A673 (cell line): ENCODE measurements around the gene CCDC87. TPM values are rescaled to one million over a fixed set of nuclear protein-coding genes. Genes with fewer than 3 reads are reported as not detected.

Experiments
- BruUV-seq: library from RNA; stranded (reverse); fragments of 400-500 nt; replicated peaks from 2 replicates; lab custom pipeline; 2021; lab: Mats Ljungman, UMichigan
- CTCF ChIA-PET: fragments of 300-600 bp; sonication (Branson Sonifier 250); formaldehyde crosslinking; loops from one replicate; lab custom pipeline; 2022; ENCODE audit warnings: antibody characterized with exemption; lab: Charles Lee
- POLR2A ChIA-PET: fragments of 300-600 bp; sonication (Branson Sonifier 250); formaldehyde crosslinking; loops from one replicate; lab custom pipeline; 2022; ENCODE audit warnings: antibody characterized with exemption; ENCODE audit not compliant: low non-redundant PET; lab: Charles Lee
- DNase-seq: peaks from one replicate; pipeline ENCODE4 v3.0.0-alpha.2; 2015; ENCODE audit warnings: low spot score
- H3K27ac ChIP-seq: fragments of 200-600 bp; sonication (generic); 2 replicates; pipeline ENCODE4 v1.5.1; 2016; ENCODE audit warnings: mixed run types, low read depth, mild to moderate bottlenecking, mixed read lengths, antibody characterized with exemption, low read length; ENCODE audit not compliant: poor library complexity, severe bottlenecking
- H3K27me3 ChIP-seq: fragments of 200-600 bp; sonication (generic); replicated peaks from 2 replicates; pipeline ENCODE4 v1.6.1; 2017; ENCODE audit warnings: mixed run types, low read depth, mild to moderate bottlenecking, mixed read lengths, antibody characterized with exemption, low read length; ENCODE audit not compliant: insufficient read depth, poor library complexity
- H3K36me3 ChIP-seq: fragments of 200-600 bp; sonication (generic); 2 replicates; pipeline ENCODE4 v1.6.1; 2016; ENCODE audit warnings: mixed run types, mild to moderate bottlenecking, mixed read lengths, antibody characterized with exemption, low read length; ENCODE audit not compliant: insufficient read depth, poor library complexity, severe bottlenecking
- H3K4me1 ChIP-seq: fragments of 200-600 bp; sonication (generic); 2 replicates; pipeline ENCODE4 v1.6.1; 2017; ENCODE audit warnings: mixed run types, mild to moderate bottlenecking, mixed read lengths, antibody characterized with exemption, low read length; ENCODE audit not compliant: insufficient read depth, poor library complexity, severe bottlenecking
- H3K4me3 ChIP-seq: fragments of 200-600 bp; sonication (generic); 2 replicates; pipeline ENCODE4 v1.5.1; 2016; ENCODE audit warnings: low read depth, mixed run types, mild to moderate bottlenecking, mixed read lengths, low read length; ENCODE audit not compliant: poor library complexity, severe bottlenecking
- H3K9me3 ChIP-seq: fragments of 200-600 bp; sonication (generic); 2 replicates; pipeline ENCODE4 v1.6.1; 2016; ENCODE audit warnings: mixed run types, low read depth, mild to moderate bottlenecking, mixed read lengths, antibody characterized with exemption, low read length; ENCODE audit not compliant: poor library complexity, severe bottlenecking
- EZH2 ChIP-seq: fragments of 200-600 bp; sonication (generic); IDR thresholded peaks from 2 replicates; pipeline ENCODE4 v1.6.1; 2017; ENCODE audit warnings: borderline replicate concordance, low read depth, mild to moderate bottlenecking, mixed read lengths, antibody characterized with exemption, low read length; ENCODE audit not compliant: poor library complexity, severe bottlenecking
- intact Hi-C: fragments of 100-400 bp; cut with micrococcal nuclease; formaldehyde crosslinking; loops from one replicate; pipeline ENCODE4 v1.10.0; 2022; ENCODE audit not compliant: unreplicated experiment
- total RNA-seq: library from RNA; stranded (reverse); gene quantifications from 2 replicates; pipeline ENCODE4 v1.2.3, GENCODE V29; 2021
- TF ChIP-seq, protein P1 (sequence below): fragments of 300-800, 200-600 bp; sonication (generic); conservative IDR thresholded peaks from 2 replicates; pipeline ENCODE4 v1.5.1; 2017; ENCODE audit warnings: low read depth, mild to moderate bottlenecking, antibody characterized with exemption, low read length, moderate library complexity, mixed read lengths

CCDC87 gene
- total RNA-seq, 1 experiment from 2014 or later: 0.90 TPM

GRCh38 chr11:66600219-66600618, 7.4 kb upstream of the CCDC87 start:
- intact Hi-C loops: no loop called here
- no peaks in the 10 kb centered on the region for H3K9me3 ChIP-seq
- no TSS peak for BruUV-seq
- no peak for DNase-seq
- no peak for TF ChIP-seq EZH2
- TF ChIP-seq, protein P1, sequence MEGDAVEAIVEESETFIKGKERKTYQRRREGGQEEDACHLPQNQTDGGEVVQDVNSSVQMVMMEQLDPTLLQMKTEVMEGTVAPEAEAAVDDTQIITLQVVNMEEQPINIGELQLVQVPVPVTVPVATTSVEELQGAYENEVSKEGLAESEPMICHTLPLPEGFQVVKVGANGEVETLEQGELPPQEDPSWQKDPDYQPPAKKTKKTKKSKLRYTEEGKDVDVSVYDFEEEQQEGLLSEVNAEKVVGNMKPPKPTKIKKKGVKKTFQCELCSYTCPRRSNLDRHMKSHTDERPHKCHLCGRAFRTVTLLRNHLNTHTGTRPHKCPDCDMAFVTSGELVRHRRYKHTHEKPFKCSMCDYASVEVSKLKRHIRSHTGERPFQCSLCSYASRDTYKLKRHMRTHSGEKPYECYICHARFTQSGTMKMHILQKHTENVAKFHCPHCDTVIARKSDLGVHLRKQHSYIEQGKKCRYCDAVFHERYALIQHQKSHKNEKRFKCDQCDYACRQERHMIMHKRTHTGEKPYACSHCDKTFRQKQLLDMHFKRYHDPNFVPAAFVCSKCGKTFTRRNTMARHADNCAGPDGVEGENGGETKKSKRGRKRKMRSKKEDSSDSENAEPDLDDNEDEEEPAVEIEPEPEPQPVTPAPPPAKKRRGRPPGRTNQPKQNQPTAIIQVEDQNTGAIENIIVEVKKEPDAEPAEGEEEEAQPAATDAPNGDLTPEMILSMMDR: no peak
- ChIA-PET CTCF (no interaction called here), POLR2A (no interaction called here)
- no peak overlapping the region for H3K4me3 ChIP-seq
- H3K4me1 ChIP-seq: peaks cover 6% of the 10 kb centered on the region
- H3K27me3 ChIP-seq: no peaks in the 10 kb centered on the region
- H3K36me3 ChIP-seq: peaks cover 26% of the 10 kb centered on the region
- H3K27ac ChIP-seq: no peak overlapping the region

DNA sequence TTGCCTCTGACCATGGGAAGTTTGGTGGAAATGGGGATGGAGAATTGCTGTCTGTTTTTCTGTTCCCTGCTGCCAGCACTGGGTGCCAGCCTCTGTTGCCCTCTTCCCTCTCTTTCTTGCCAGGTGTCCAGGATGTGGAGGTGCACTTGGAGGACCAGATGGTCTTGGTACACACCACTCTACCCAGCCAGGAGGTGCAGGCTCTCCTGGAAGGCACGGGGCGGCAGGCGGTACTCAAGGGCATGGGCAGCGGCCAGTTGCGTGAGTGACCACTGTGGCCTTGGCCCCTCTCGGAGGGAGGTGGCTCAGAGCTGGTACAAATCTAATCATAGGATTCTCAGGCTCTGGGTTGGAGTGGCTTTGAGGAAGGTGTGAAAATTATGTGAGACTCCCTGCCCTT, 6.1 kb upstream of the CCDC87 start:
- Histone ChIP-seq H3K27me3 (no peaks in the 10 kb centered on the region), H3K9me3 (no peaks in the 10 kb centered on the region), H3K4me3 (no peak overlapping the region), H3K4me1 (peaks cover 9% of the 10 kb centered on the region), H3K27ac (no peak overlapping the region), H3K36me3 (peaks cover 23% of the 10 kb centered on the region)
- TF ChIP-seq EZH2: no peak
- TF ChIP-seq, protein P1: no peak
- ChIA-PET POLR2A (no interaction called here), CTCF (no interaction called here)
- intact Hi-C loops: no loop called here
- no TSS peak for BruUV-seq
- no peak for DNase-seq

GRCh38 chr11:66595245-66595904, 2.5 kb upstream of the CCDC87 start:
- Histone ChIP-seq H3K4me1 (peaks cover 9% of the 10 kb centered on the region), H3K4me3 (no peak overlapping the region), H3K27ac (peak overlapping the region; percentile 21), H3K36me3 (peaks cover 14% of the 10 kb centered on the region), H3K9me3 (no peaks in the 10 kb centered on the region), H3K27me3 (no peaks in the 10 kb centered on the region)
- peak; percentile 44 for DNase-seq
- TF ChIP-seq, protein P1: no peak
- TF ChIP-seq EZH2: no peak
- BruUV-seq: no TSS peak
- POLR2A ChIA-PET: no interaction called here
- intact Hi-C loops: no loop called here
- CTCF ChIA-PET: interaction anchor here (0.6 kb wide), 1 partner anchor 68 kb away, joined by 8 read pairs; no protein-coding TSS in a partner anchor
